Chondrocyte (in vitro differentiated cells): Measurements from ENCODE around the gene SLC2A4RG. TPM values are rescaled to one million over a fixed set of nuclear protein-coding genes. Genes with fewer than 3 reads are reported as not detected.

Experiments
- DNase-seq: peaks from one replicate; pipeline ENCODE4 v3.0.0; 2021; ENCODE audit warnings: mixed read lengths, low spot score
- H3K27ac Mint-ChIP-seq: one replicate; pipeline ENCODE4 v1.8.0; 2021; ENCODE audit warnings: mild to moderate bottlenecking, moderate library complexity, mixed read lengths; ENCODE audit not compliant: unreplicated experiment
- H3K27me3 Mint-ChIP-seq: 2 replicates; pipeline ENCODE4 v1.8.0; 2021; ENCODE audit warnings: low read depth, mixed read lengths
- H3K36me3 Mint-ChIP-seq: 2 replicates; pipeline ENCODE4 v1.8.0; 2021; ENCODE audit warnings: low read depth, mixed read lengths
- H3K4me1 Mint-ChIP-seq: 2 replicates; pipeline ENCODE4 v1.8.0; 2021; ENCODE audit warnings: low read depth, mild to moderate bottlenecking, mixed read lengths
- H3K4me3 Mint-ChIP-seq: one replicate; pipeline ENCODE4 v1.8.0; 2021; ENCODE audit warnings: mild to moderate bottlenecking, moderate library complexity, mixed read lengths; ENCODE audit not compliant: unreplicated experiment
- H3K9me3 Mint-ChIP-seq: 2 replicates; pipeline ENCODE4 v1.8.0; 2021; ENCODE audit warnings: low read depth, mixed read lengths
- CTCF ChIP-seq: fragments of 200-600 bp; sonication (generic); IDR thresholded peaks from 2 replicates; pipeline ENCODE4 v1.5.0; 2021; ENCODE audit warnings: antibody characterized with exemption, mild to moderate bottlenecking, moderate library complexity
- total RNA-seq: library from RNA; stranded (reverse); gene quantifications from 3 replicates; pipeline ENCODE4 v1.2.1, GENCODE V29; 2021

The SLC2A4RG gene
- total RNA-seq, 1 donor from 2014 or later: 101 TPM

DNA sequence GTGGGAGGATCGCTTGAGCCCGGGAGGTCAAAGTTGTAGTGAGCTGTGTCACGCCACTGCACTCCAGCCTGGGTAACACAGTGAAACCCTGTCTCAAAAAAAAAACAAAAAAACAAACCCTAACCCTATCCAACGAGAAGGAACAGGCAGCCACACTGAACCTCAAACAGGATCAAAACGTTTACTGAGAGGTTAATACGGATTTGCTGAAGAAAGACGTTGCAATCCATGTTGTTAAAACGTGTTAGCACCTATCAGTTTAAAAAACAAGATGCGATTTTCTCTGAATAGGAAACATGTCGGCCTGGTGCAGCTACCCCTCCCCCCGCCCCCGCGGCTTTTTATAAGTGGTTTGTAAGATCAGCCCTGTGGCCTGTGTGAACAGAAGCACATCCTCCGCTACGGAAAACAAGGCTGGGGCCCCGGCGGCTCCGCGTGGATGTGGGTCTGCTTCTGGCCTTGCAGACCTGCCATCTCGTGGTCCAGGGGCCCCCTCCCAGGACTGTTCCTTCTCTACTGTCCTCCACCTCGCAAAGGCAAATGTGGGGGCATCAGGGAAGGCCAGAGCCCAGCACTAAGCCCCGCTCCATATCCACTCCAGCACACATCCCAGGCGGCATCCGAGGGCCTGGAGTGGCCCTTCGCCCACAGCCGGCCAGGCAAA, 11.4 kb downstream of the SLC2A4RG start:
- DNase-seq: no peak
- Mint-ChIP-seq H3K36me3 (peaks cover 1% of the 10 kb centered on the region), H3K4me3 (no peak overlapping the region), H3K4me1 (no peaks in the 10 kb centered on the region), H3K9me3 (no peaks in the 10 kb centered on the region), H3K27ac (no peak overlapping the region), H3K27me3 (no peaks in the 10 kb centered on the region)
- no peak for TF ChIP-seq CTCF

DNA sequence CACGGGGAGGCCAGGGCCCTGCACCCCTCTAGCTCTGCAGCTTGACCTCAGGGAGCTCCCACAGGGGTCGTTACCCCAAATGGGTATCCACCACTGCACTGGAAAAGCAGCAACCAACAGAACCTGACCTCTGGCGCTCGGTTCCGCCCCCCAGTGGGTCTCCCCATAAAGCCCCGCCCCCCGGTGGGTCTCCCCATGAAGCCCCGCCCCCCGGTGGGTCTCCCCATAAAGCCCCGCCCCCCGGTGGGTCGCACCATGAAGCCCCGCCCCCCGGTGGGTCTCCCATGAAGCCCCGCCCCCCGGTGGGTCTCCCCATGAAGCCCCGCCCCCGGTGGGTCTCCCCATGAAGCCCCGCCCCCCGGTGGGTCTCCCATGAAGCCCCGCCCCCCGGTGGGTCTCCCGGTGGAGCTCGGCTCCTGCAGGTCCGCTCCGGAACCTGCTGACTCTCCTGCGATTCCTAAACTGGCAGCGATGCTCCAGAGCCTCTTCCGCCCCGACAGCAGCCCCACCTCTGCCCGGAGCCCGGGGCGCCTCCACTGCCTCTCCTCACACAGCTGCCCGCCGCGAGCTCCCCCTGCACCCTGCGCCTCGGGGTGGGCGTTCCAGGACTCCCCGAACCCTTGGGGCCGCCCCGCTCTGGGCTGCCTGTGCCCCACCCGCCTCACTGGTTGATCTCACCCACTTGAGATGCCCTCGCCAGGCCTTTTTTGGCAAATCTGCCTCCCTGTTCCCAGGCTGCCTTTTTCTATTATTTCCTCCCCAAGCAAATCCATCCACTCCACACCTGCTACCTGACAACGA, 12.1 kb downstream of the SLC2A4RG start:
- no peak overlapping the region for H3K4me3 Mint-ChIP-seq
- no peak overlapping the region for H3K27ac Mint-ChIP-seq
- no peaks in the 10 kb centered on the region for H3K4me1 Mint-ChIP-seq
- peaks cover 1% of the 10 kb centered on the region for H3K36me3 Mint-ChIP-seq
- no peaks in the 10 kb centered on the region for H3K27me3 Mint-ChIP-seq
- H3K9me3 Mint-ChIP-seq: no peaks in the 10 kb centered on the region
- DNase-seq: peak; percentile 89
- no peak for TF ChIP-seq CTCF

- no peaks in the 10 kb centered on the region for H3K9me3 Mint-ChIP-seq
- H3K27ac Mint-ChIP-seq: no peak overlapping the region
- H3K4me3 Mint-ChIP-seq: no peak overlapping the region
- H3K36me3 Mint-ChIP-seq: peaks cover 1% of the 10 kb centered on the region
- no peaks in the 10 kb centered on the region for H3K27me3 Mint-ChIP-seq
- DNase-seq: no peak
- no peaks in the 10 kb centered on the region for H3K4me1 Mint-ChIP-seq
- TF ChIP-seq CTCF: no peak
Measured at GRCh38 chr20:63752411-63753101, 13.0 kb downstream of the SLC2A4RG start.

- DNase-seq: no peak
- H3K4me1 Mint-ChIP-seq: no peaks in the 10 kb centered on the region
- no peaks in the 10 kb centered on the region for H3K9me3 Mint-ChIP-seq
- H3K27me3 Mint-ChIP-seq: no peaks in the 10 kb centered on the region
- H3K27ac Mint-ChIP-seq: no peak overlapping the region
- no peak for TF ChIP-seq CTCF
- no peak overlapping the region for H3K4me3 Mint-ChIP-seq
- peaks cover 2% of the 10 kb centered on the region for H3K36me3 Mint-ChIP-seq
Measured at GRCh38 chr20:63753381-63753780, 13.8 kb downstream of the SLC2A4RG start.

GRCh38 chr20:63754008-63754407, 14.4 kb downstream of the SLC2A4RG start:
- no peak overlapping the region for H3K27ac Mint-ChIP-seq
- no peak for TF ChIP-seq CTCF
- H3K27me3 Mint-ChIP-seq: no peaks in the 10 kb centered on the region
- DNase-seq: no peak
- H3K9me3 Mint-ChIP-seq: no peaks in the 10 kb centered on the region
- H3K36me3 Mint-ChIP-seq: peaks cover 3% of the 10 kb centered on the region
- H3K4me1 Mint-ChIP-seq: no peaks in the 10 kb centered on the region
- H3K4me3 Mint-ChIP-seq: no peak overlapping the region
